Aorta (tissue), 5 donors: ENCODE results near the gene SEC23IP. TPM values are rescaled to one million over a fixed set of nuclear protein-coding genes. Genes with fewer than 3 reads are reported as not detected.
"Not testable (repeated sequence)": the region's sequence is repeated elsewhere in the genome, so short reads cannot be mapped to it uniquely, and the experiment has no call there.

ENCODE experiments used
- ATAC-seq: fragments of 200-7000 bp; cut with Tn5 transposase; one replicate; pipeline ENCODE4 v1.9.1; 2022; ENCODE audit warnings: moderate library complexity; ENCODE audit not compliant: low FRiP score
- DNase-seq, 2 donors: peaks; one replicate each; pipeline ENCODE4 v3.0.0-alpha.2; 2020
- H3K27ac ChIP-seq, 2 donors: one replicate each; pipeline ENCODE4 v1.5.1; 2013; ENCODE audit warnings: low read length in 2 of 2, mild to moderate bottlenecking in 2 of 2, moderate library complexity in 2 of 2, control low read depth in 1 of 2, inconsistent platforms in 1 of 2, low read depth in 1 of 2
- H3K27me3 ChIP-seq, 2 donors: one replicate each; pipeline ENCODE4 v1.6.1; 2013; ENCODE audit warnings: control low read depth in 1 of 2, low read length in 1 of 2, mild to moderate bottlenecking in 1 of 2, moderate library complexity in 1 of 2; ENCODE audit not compliant: insufficient read depth in 2 of 2, control insufficient read depth in 1 of 2
- H3K36me3 ChIP-seq, 2 donors: one replicate each; pipeline ENCODE4 v1.6.1; 2013; ENCODE audit warnings: control low read depth in 1 of 2, low read length in 1 of 2, mild to moderate bottlenecking in 1 of 2; ENCODE audit not compliant: insufficient read depth in 2 of 2, control insufficient read depth in 1 of 2
- H3K4me1 ChIP-seq, 2 donors: one replicate each; pipeline ENCODE4 v1.6.1; 2013; ENCODE audit warnings: low read length in 2 of 2, control low read depth in 1 of 2, mild to moderate bottlenecking in 1 of 2, moderate library complexity in 1 of 2; ENCODE audit not compliant: insufficient read depth in 2 of 2, control insufficient read depth in 1 of 2
- H3K4me3 ChIP-seq, 2 donors: one replicate each; pipeline ENCODE4 v1.5.1; 2013; ENCODE audit warnings: low read length in 2 of 2, control low read depth in 1 of 2, mild to moderate bottlenecking in 1 of 2
- H3K9me3 ChIP-seq: one replicate; pipeline ENCODE4 v1.6.1; 2013; ENCODE audit warnings: mild to moderate bottlenecking, low read length; ENCODE audit not compliant: control insufficient read depth
- WGBS, 2 donors: extraction: QIAGEN DNeasy Blood & Tissue Kit; methylation state at CpG; one replicate each; pipeline ENCODE4 v1.1.7; 2013; 5-methylcytosine and 5-hydroxymethylcytosine counted together
- intact Hi-C, 2 donors: fragments of 100-400 bp; cut with DNase I; formaldehyde crosslinking; loops; one replicate each; pipeline versions ENCODE4 v1.14.2 to v1.15.0; 2022
- polyA plus RNA-seq, 2 donors: library from polyadenylated mRNA; stranded (reverse); fragments of 200-250 nt; gene quantifications; one replicate each; pipeline ENCODE4 v1.2.3, GENCODE V29; 2013
- total RNA-seq, 2 donors: library from RNA; stranded (reverse); fragmentation: NEBNext Ultra II Directional; extraction: Animal tissue kit (Norgen Biotek cat#: 25700); gene quantifications; one replicate each; pipeline ENCODE4 v1.2.1, GENCODE V29; 2021
- donor health status: healthy with polysubstance abuse.
- donor health status: Bipolar disorder and iron deficiency.
- donor health status: DM: no; HTN: no; CAD: no.
- donor health status: DM: no; HTN: no; CAD: no.
- donor health status: DM: yes; HTN: yes; CAD: no.

Gene SEC23IP
- total and polyA plus RNA-seq, 4 donors: 7.2 to 52.0 (median 28.7) TPM

GRCh38 chr10:119891849-119892187, 712 bp upstream of the SEC23IP start:
- not testable (repeated sequence) for DNase-seq, ATAC-seq, H3K27me3 ChIP-seq, H3K27ac ChIP-seq, H3K4me1 ChIP-seq, H3K9me3 ChIP-seq, H3K36me3 ChIP-seq
- peak overlapping the region in 1 of 2 donors; percentile 42 for H3K4me3 ChIP-seq
- intact Hi-C loops: loop anchor here in 1 of 2 donors (1.0 kb wide), 1 partner anchor 19 kb away; no protein-coding TSS in a partner anchor
- WGBS, 2 donors: 33 to 47% methylated on average over 14 of the region's 14 CpGs

GRCh38 chr10:119893074-119893473, 544 bp downstream of the SEC23IP start:
- peak overlapping the region; percentile 58 to 82 for H3K4me3 ChIP-seq
- H3K27ac ChIP-seq: peak overlapping the region in 1 of 2 donors; percentile 60
- DNase-seq (no peak), ATAC-seq (no peak)
- H3K27me3 ChIP-seq: no peaks in the 10 kb centered on the region
- H3K9me3 ChIP-seq: no peaks in the 10 kb centered on the region
- H3K4me1 ChIP-seq: peaks cover 0 to 1% of the 10 kb centered on the region in 2 donors
- intact Hi-C loops: no loop called here
- no peaks in the 10 kb centered on the region for H3K36me3 ChIP-seq
- WGBS, 2 donors: 4 to 5% methylated on average over 9 of the region's 9 CpGs

GRCh38 chr10:119893845-119894427, 1.4 kb downstream of the SEC23IP start:
- Histone ChIP-seq H3K4me1 (peaks cover 0 to 1% of the 10 kb centered on the region in 2 donors), H3K36me3 (peaks cover 0 to 2% of the 10 kb centered on the region in 2 donors), H3K9me3 (no peaks in the 10 kb centered on the region), H3K4me3 (no peak overlapping the region), H3K27ac (no peak overlapping the region), H3K27me3 (no peaks in the 10 kb centered on the region)
- no peak for ATAC-seq
- WGBS, 2 donors: 90 to 98% methylated on average over 3 of the region's 3 CpGs
- DNase-seq: no peak
- intact Hi-C loops: no loop called here

GRCh38 chr10:119896061-119896655, 3.6 kb downstream of the SEC23IP start:
- H3K4me1 ChIP-seq: peaks cover 0 to 1% of the 10 kb centered on the region in 2 donors
- WGBS, 2 donors: 13 to 15% methylated on average over 4 of the region's 4 CpGs
- DNase-seq: no peak
- H3K4me3 ChIP-seq: no peak overlapping the region
- peaks cover 0 to 2% of the 10 kb centered on the region in 2 donors for H3K36me3 ChIP-seq
- H3K9me3 ChIP-seq: no peaks in the 10 kb centered on the region
- ATAC-seq: no peak
- intact Hi-C loops: no loop called here
- peak overlapping the region in 1 of 2 donors; percentile 42 for H3K27ac ChIP-seq
- H3K27me3 ChIP-seq: no peaks in the 10 kb centered on the region

- Histone ChIP-seq H3K27me3 (no peaks in the 10 kb centered on the region), H3K4me3 (no peak overlapping the region), H3K36me3 (peaks cover 0 to 2% of the 10 kb centered on the region in 2 donors), H3K9me3 (no peaks in the 10 kb centered on the region), H3K4me1 (peaks cover 0 to 1% of the 10 kb centered on the region in 2 donors), H3K27ac (no peak overlapping the region)
- ATAC-seq (no peak), DNase-seq (peak in 1 of 2 donors; percentile 64)
- WGBS, 2 donors: 50 to 53% methylated on average over 9 of the region's 9 CpGs
- intact Hi-C loops: no loop called here
Observed at GRCh38 chr10:119896937-119897770, 4.6 kb downstream of the SEC23IP start.

- Histone ChIP-seq H3K36me3 (peaks cover 0 to 2% of the 10 kb centered on the region in 2 donors), H3K27ac (no peak overlapping the region), H3K27me3 (no peaks in the 10 kb centered on the region), H3K4me3 (no peak overlapping the region), H3K9me3 (no peaks in the 10 kb centered on the region), H3K4me1 (peaks cover 0 to under 1% of the 10 kb centered on the region in 2 donors)
- 89 to 90% methylated on average over 4 of the region's 4 CpGs for WGBS, 2 donors
- ATAC-seq (no peak), DNase-seq (no peak)
- intact Hi-C loops: no loop called here
Observed at GRCh38 chr10:119898577-119898976, 6.0 kb downstream of the SEC23IP start.

- intact Hi-C loops: no loop called here
- DNase-seq: no peak
- Histone ChIP-seq H3K36me3 (peaks cover 0 to 2% of the 10 kb centered on the region in 2 donors), H3K27ac (no peak overlapping the region), H3K27me3 (no peaks in the 10 kb centered on the region), H3K4me1 (no peaks in the 10 kb centered on the region), H3K4me3 (no peak overlapping the region), H3K9me3 (no peaks in the 10 kb centered on the region)
- no peak for ATAC-seq
- WGBS, 2 donors: 80 to 82% methylated on average over 16 of the region's 16 CpGs
Observed at GRCh38 chr10:119903946-119904666, 11.6 kb downstream of the SEC23IP start.

- H3K4me1 ChIP-seq, ATAC-seq, H3K36me3 ChIP-seq, H3K27me3 ChIP-seq, H3K4me3 ChIP-seq, DNase-seq, H3K27ac ChIP-seq, intact Hi-C loops, H3K9me3 ChIP-seq: not testable (repeated sequence)
- WGBS, 2 donors: 92 to 96% methylated on average over 7 of the region's 7 CpGs
Observed at GRCh38 chr10:119907695-119908094, 15.2 kb downstream of the SEC23IP start.
